Measurements from ENCODE around the gene NOTCH1. TPM values are rescaled to one million over a fixed set of nuclear protein-coding genes. Genes with fewer than 3 reads are reported as not detected.

NOTCH1 gene
- total RNA-seq, 1 donor from 2014 or later = 34.1 TPM

GRCh38 chr9:136511144-136511669, 34.6 kb downstream of the NOTCH1 start:
- no peak overlapping the region for H2AFZ ChIP-seq (ENCODE audit: low read depth, low read length)
- no peak overlapping the region for H3K27ac Mint-ChIP-seq (ENCODE audit: unreplicated experiment)
- no peaks in the 10 kb centered on the region for H3K27me3 Mint-ChIP-seq (ENCODE audit: low read depth, unreplicated experiment)
- no peak overlapping the region for H3K4me3 Mint-ChIP-seq (ENCODE audit: unreplicated experiment)
- no peak overlapping the region for H3K4me3 ChIP-seq (ENCODE audit: insufficient read depth, low read depth, low read length)
- TF ChIP-seq CTCF (IDR thresholded peaks at IDR 0.05; ENCODE audit: insufficient read depth, low read depth, low read length) = no peak
- no peak overlapping the region for H3K4me2 ChIP-seq (ENCODE audit: low read length)
- H3K36me3 ChIP-seq (ENCODE audit: insufficient read depth, low read length) = no peaks in the 10 kb centered on the region
- H3K9me3 ChIP-seq (ENCODE audit: insufficient read depth, low read depth, low read length) = no peaks in the 10 kb centered on the region
- H3K9me3 Mint-ChIP-seq (ENCODE audit: unreplicated experiment) = no peaks in the 10 kb centered on the region
- DNase-seq (ENCODE audit: low read depth) = no peak
- H3K4me1 Mint-ChIP-seq (ENCODE audit: low read depth, unreplicated experiment) = no peaks in the 10 kb centered on the region
- H3K27ac ChIP-seq (ENCODE audit: low read depth, low read length) = no peak overlapping the region
- H3K4me1 ChIP-seq (ENCODE audit: insufficient read depth, low read length) = no peaks in the 10 kb centered on the region
- no peaks in the 10 kb centered on the region for H3K79me2 ChIP-seq (ENCODE audit: insufficient read depth, low read length)
- H4K20me1 ChIP-seq (ENCODE audit: insufficient read depth, low read length) = peaks cover 9% of the 10 kb centered on the region
- no peak overlapping the region for H3K9ac ChIP-seq (ENCODE audit: low read length)
- H3K36me3 Mint-ChIP-seq (ENCODE audit: low read depth, unreplicated experiment) = peaks cover 2% of the 10 kb centered on the region
- no peak for FAIRE-seq
- H3K27me3 ChIP-seq (ENCODE audit: insufficient read depth, low read length) = no peaks in the 10 kb centered on the region

GRCh38 chr9:136510561-136510960, 35.3 kb downstream of the NOTCH1 start:
- H3K79me2 ChIP-seq (ENCODE audit: insufficient read depth, low read length) = no peaks in the 10 kb centered on the region
- no peaks in the 10 kb centered on the region for H3K4me1 Mint-ChIP-seq (ENCODE audit: low read depth, unreplicated experiment)
- no peak overlapping the region for H2AFZ ChIP-seq (ENCODE audit: low read depth, low read length)
- H3K9me3 ChIP-seq (ENCODE audit: insufficient read depth, low read depth, low read length) = no peaks in the 10 kb centered on the region
- TF ChIP-seq EZH2 (IDR thresholded peaks at IDR 0.05; ENCODE audit: insufficient read depth, low read length) (no peak), CTCF (IDR thresholded peaks at IDR 0.05; ENCODE audit: insufficient read depth, low read depth, low read length) (no peak)
- no peaks in the 10 kb centered on the region for H3K27me3 ChIP-seq (ENCODE audit: insufficient read depth, low read length)
- no peak overlapping the region for H3K4me2 ChIP-seq (ENCODE audit: low read length)
- H3K27me3 Mint-ChIP-seq (ENCODE audit: low read depth, unreplicated experiment) = no peaks in the 10 kb centered on the region
- no peaks in the 10 kb centered on the region for H3K36me3 ChIP-seq (ENCODE audit: insufficient read depth, low read length)
- H4K20me1 ChIP-seq (ENCODE audit: insufficient read depth, low read length) = peaks cover 9% of the 10 kb centered on the region
- H3K36me3 Mint-ChIP-seq (ENCODE audit: low read depth, unreplicated experiment) = peaks cover 2% of the 10 kb centered on the region
- H3K27ac Mint-ChIP-seq (ENCODE audit: unreplicated experiment) = no peak overlapping the region
- H3K4me1 ChIP-seq (ENCODE audit: insufficient read depth, low read length) = no peaks in the 10 kb centered on the region
- DNase-seq (ENCODE audit: low read depth) (no peak), FAIRE-seq (no peak)
- no peaks in the 10 kb centered on the region for H3K9me3 Mint-ChIP-seq (ENCODE audit: unreplicated experiment)
- H3K27ac ChIP-seq (ENCODE audit: low read depth, low read length) = no peak overlapping the region
- H3K4me3 ChIP-seq (ENCODE audit: insufficient read depth, low read depth, low read length) = no peak overlapping the region
- H3K9ac ChIP-seq (ENCODE audit: low read length) = no peak overlapping the region
- H3K4me3 Mint-ChIP-seq (ENCODE audit: unreplicated experiment) = no peak overlapping the region

- Histone ChIP-seq H3K4me1 (ENCODE audit: insufficient read depth, low read length) (no peaks in the 10 kb centered on the region), H3K9me3 (ENCODE audit: insufficient read depth, low read depth, low read length) (no peaks in the 10 kb centered on the region), H3K27me3 (ENCODE audit: insufficient read depth, low read length) (no peaks in the 10 kb centered on the region), H4K20me1 (ENCODE audit: insufficient read depth, low read length) (peaks cover 7% of the 10 kb centered on the region), H3K4me3 (ENCODE audit: insufficient read depth, low read depth, low read length) (no peak overlapping the region), H3K9ac (ENCODE audit: low read length) (no peak overlapping the region), H3K79me2 (ENCODE audit: insufficient read depth, low read length) (no peaks in the 10 kb centered on the region), H3K36me3 (ENCODE audit: insufficient read depth, low read length) (no peaks in the 10 kb centered on the region), H2AFZ (ENCODE audit: low read depth, low read length) (no peak overlapping the region), H3K27ac (ENCODE audit: low read depth, low read length) (no peak overlapping the region), H3K4me2 (ENCODE audit: low read length) (no peak overlapping the region)
- no peaks in the 10 kb centered on the region for H3K27me3 Mint-ChIP-seq (ENCODE audit: low read depth, unreplicated experiment)
- no peak overlapping the region for H3K27ac Mint-ChIP-seq (ENCODE audit: unreplicated experiment)
- no peaks in the 10 kb centered on the region for H3K4me1 Mint-ChIP-seq (ENCODE audit: low read depth, unreplicated experiment)
- no peak overlapping the region for H3K4me3 Mint-ChIP-seq (ENCODE audit: unreplicated experiment)
- no peak for TF ChIP-seq EZH2 (IDR thresholded peaks at IDR 0.05; ENCODE audit: insufficient read depth, low read length)
- no peak for TF ChIP-seq CTCF (IDR thresholded peaks at IDR 0.05; ENCODE audit: insufficient read depth, low read depth, low read length)
- peaks cover 2% of the 10 kb centered on the region for H3K36me3 Mint-ChIP-seq (ENCODE audit: low read depth, unreplicated experiment)
- no peaks in the 10 kb centered on the region for H3K9me3 Mint-ChIP-seq (ENCODE audit: unreplicated experiment)
- DNase-seq (ENCODE audit: low read depth) (no peak), FAIRE-seq (no peak)
Measured at GRCh38 chr9:136509549-136509948, 36.3 kb downstream of the NOTCH1 start.
